ENCODE measurements around the gene APOL2. TPM values are rescaled to one million over a fixed set of nuclear protein-coding genes. Genes with fewer than 3 reads are reported as not detected.

Gene APOL2
- total RNA-seq, 1 donor from 2014 or later: 44.4 TPM

- DNase-seq (ENCODE audit: low spot score) (no peak), ATAC-seq (no peak)
These were observed 58.4 kb downstream of the APOL2 start for GRCh38 chr22:36180928-36181327.

- DNase-seq (ENCODE audit: low spot score) (peak; percentile 82), ATAC-seq (peak; percentile 97)
These were observed 59.1 kb downstream of the APOL2 start for GRCh38 chr22:36180038-36180880.

GRCh38 chr22:36177160-36177559 lies 62.2 kb downstream of the APOL2 start:
- DNase-seq (ENCODE audit: low spot score) (no peak), ATAC-seq (no peak)

Other genes with a start within 250 kb of the APOL2 start
- 25.5 TPM for gene RBFOX2, start 210.7 kb downstream of the APOL2 start, total RNA-seq
- gene APOL3, start 78.8 kb downstream of the APOL2 start, total RNA-seq: 26.9 TPM
- gene APOL4, start 37.7 kb downstream of the APOL2 start, total RNA-seq: 0.60 TPM
- 99.8 TPM for gene APOL1, start 13.6 kb upstream of the APOL2 start, total RNA-seq
- 204 TPM for gene MYH9, start 148.4 kb upstream of the APOL2 start, total RNA-seq
- gene TXN2, start 242.1 kb upstream of the APOL2 start, total RNA-seq: 65.3 TPM

All from left lobe of liver (tissue), 2 donors.